Neural cell (in vitro differentiated cells): ENCODE measurements around the gene BCAP31. TPM values are rescaled to one million over a fixed set of nuclear protein-coding genes. Genes with fewer than 3 reads are reported as not detected.
A peak's percentile ranks its signal among the peaks of the same experiment; 100 is the strongest.

ENCODE experiments used
- H2AFZ ChIP-seq: fragments of 200-600, 300-800 bp; sonication (generic), shearing (Covaris generic); 2 replicates; pipeline ENCODE4 v1.6.0; 2014; ENCODE audit warnings: low read depth, mild to moderate bottlenecking, antibody characterized with exemption, low read length, moderate library complexity
- H3F3A ChIP-seq: fragments of 200-600 bp; shearing (Covaris generic); 2 replicates; pipeline ENCODE4 v1.6.1; 2016; ENCODE audit warnings: mild to moderate bottlenecking, moderate library complexity, mixed read lengths, antibody characterized with exemption, low read length; ENCODE audit not compliant: insufficient read depth, poor library complexity, severe bottlenecking
- H3K27ac ChIP-seq: fragments of 200-600, 300-800 bp; sonication (generic), shearing (Covaris generic); 2 replicates; pipeline ENCODE4 v1.5.1; 2014; ENCODE audit warnings: mild to moderate bottlenecking, low read length, moderate library complexity
- H3K27me3 ChIP-seq: fragments of 300-800, 200-600 bp; sonication (generic), shearing (Covaris generic); 2 replicates; pipeline ENCODE4 v1.6.0; 2014; ENCODE audit warnings: mild to moderate bottlenecking, low read depth, low read length, moderate library complexity; ENCODE audit not compliant: insufficient read depth
- H3K36me3 ChIP-seq: fragments of 300-800, 200-600 bp; sonication (generic), shearing (Covaris generic); 2 replicates; pipeline ENCODE4 v1.5.1; 2014; ENCODE audit warnings: mild to moderate bottlenecking, antibody characterized with exemption, low read length, moderate library complexity; ENCODE audit not compliant: insufficient read depth
- H3K4me2 ChIP-seq: fragments of 300-800, 200-600 bp; sonication (generic), shearing (Covaris generic); 2 replicates; pipeline ENCODE4 v1.6.0; 2014; ENCODE audit warnings: mild to moderate bottlenecking, low read length
- H3K4me3 ChIP-seq: fragments of 300-800, 200-600 bp; sonication (generic), shearing (Covaris generic); 2 replicates; pipeline ENCODE4 v1.5.1; 2014; ENCODE audit warnings: mild to moderate bottlenecking, low read length, moderate library complexity
- H3K79me2 ChIP-seq: fragments of 200-600 bp; shearing (Covaris generic); replicated peaks from 2 replicates; pipeline ENCODE4 v1.6.0; 2014; ENCODE audit warnings: mild to moderate bottlenecking, low read length, moderate library complexity; ENCODE audit not compliant: insufficient read depth
- H3K9ac ChIP-seq: fragments of 300-800, 200-600 bp; sonication (generic), shearing (Covaris generic); 2 replicates; pipeline ENCODE4 v1.6.1; 2016; ENCODE audit warnings: mild to moderate bottlenecking, low read length, mixed read lengths
- H3K9me2 ChIP-seq: fragments of 200-600 bp; shearing (Covaris generic); 2 replicates; pipeline ENCODE4 v1.6.1; 2016; ENCODE audit warnings: mild to moderate bottlenecking, low read length, mixed read lengths; ENCODE audit not compliant: insufficient read depth
- H3K9me3 ChIP-seq: fragments of 200-600, 300-800 bp; sonication (generic), shearing (Covaris generic); 2 replicates; pipeline ENCODE4 v1.6.1; 2016; ENCODE audit warnings: mild to moderate bottlenecking, mixed run types, low read length, moderate library complexity, mixed read lengths
- H4K20me1 ChIP-seq: fragments of 200-600 bp; shearing (Covaris generic); 2 replicates; pipeline ENCODE4 v1.6.1; 2016; ENCODE audit warnings: mild to moderate bottlenecking, mixed run types; ENCODE audit not compliant: insufficient read depth
- CTCF ChIP-seq: fragments of 450-650 bp; IDR thresholded peaks from 2 replicates; pipeline ENCODE4 v1.5.1; 2014; ENCODE audit warnings: antibody characterized with exemption, mild to moderate bottlenecking, moderate library complexity; ENCODE audit not compliant: poor library complexity, severe bottlenecking
- EP300 ChIP-seq: fragments of 450-650 bp; conservative IDR thresholded peaks from 2 replicates; pipeline ENCODE4 v1.6.1; 2014; ENCODE audit warnings: antibody characterized with exemption, mild to moderate bottlenecking, moderate library complexity; ENCODE audit not compliant: poor library complexity, severe bottlenecking
- EZH2 ChIP-seq: fragments of 200-600, 300-800 bp; shearing (Covaris generic), sonication (generic); IDR thresholded peaks from 2 replicates; pipeline ENCODE4 v1.6.1; 2014; ENCODE audit warnings: antibody characterized with exemption, low read length, borderline replicate concordance, mild to moderate bottlenecking; ENCODE audit not compliant: insufficient read depth, poor library complexity, severe bottlenecking
- MXI1 ChIP-seq: fragments of 450-650 bp; conservative IDR thresholded peaks from 2 replicates; pipeline ENCODE4 v1.6.1; 2014; ENCODE audit warnings: antibody characterized with exemption, mild to moderate bottlenecking; ENCODE audit not compliant: poor library complexity, severe bottlenecking
- POLR2AphosphoS5 ChIP-seq: IDR thresholded peaks from 2 replicates; pipeline ENCODE4 v1.6.1; 2012
- RAD21 ChIP-seq: fragments of 450-650 bp; conservative IDR thresholded peaks from 2 replicates; pipeline ENCODE4 v1.6.1; 2014; ENCODE audit warnings: antibody characterized with exemption, mild to moderate bottlenecking, moderate library complexity
- REST ChIP-seq: IDR thresholded peaks from 2 replicates; pipeline ENCODE4 v1.6.1; 2012; ENCODE audit warnings: borderline replicate concordance
- SMC3 ChIP-seq: fragments of 450-650 bp; conservative IDR thresholded peaks from 2 replicates; pipeline ENCODE4 v1.6.1; 2014; ENCODE audit warnings: antibody characterized with exemption, mild to moderate bottlenecking, moderate library complexity; ENCODE audit not compliant: poor library complexity
- TAF1 ChIP-seq: IDR thresholded peaks from 2 replicates; pipeline ENCODE4 v1.6.1; 2012; ENCODE audit warnings: low read depth
- polyA plus RNA-seq: library from polyadenylated mRNA; depleted of rRNA; stranded (reverse); fragments of >200 nt; gene quantifications from 2 replicates; pipeline ENCODE4 v1.2.3, GENCODE V29; 2014

BCAP31 gene
- polyA plus RNA-seq, 1 donor from 2014 or later = 182 TPM

- Histone ChIP-seq H3K9ac (peak overlapping the region; percentile 75), H3K36me3 (no peaks in the 10 kb centered on the region), H3F3A (no peaks in the 10 kb centered on the region), H3K27me3 (no peaks in the 10 kb centered on the region), H3K9me3 (no peaks in the 10 kb centered on the region), H3K4me3 (peak overlapping the region; percentile 78), H3K4me2 (peak overlapping the region; percentile 51), H3K27ac (peak overlapping the region; percentile 81), H4K20me1 (no peaks in the 10 kb centered on the region), H3K79me2 (peaks cover 16% of the 10 kb centered on the region), H2AFZ (no peak overlapping the region), H3K9me2 (no peaks in the 10 kb centered on the region)
- TF ChIP-seq TAF1 = no peak
- TF ChIP-seq RAD21 = no peak
- no peak for TF ChIP-seq REST
- no peak for TF ChIP-seq EP300
- TF ChIP-seq SMC3 = no peak
- TF ChIP-seq EZH2 = no peak
- TF ChIP-seq CTCF = no peak
- no peak for TF ChIP-seq POLR2AphosphoS5
- TF ChIP-seq MXI1 = no peak
Measured at GRCh38 chrX:153722704-153723350, 1.4 kb downstream of the BCAP31 start.

GRCh38 chrX:153719701-153720100 lies 4.5 kb downstream of the BCAP31 start:
- no peak overlapping the region for H3K4me3 ChIP-seq
- H3K36me3 ChIP-seq = no peaks in the 10 kb centered on the region
- no peak for TF ChIP-seq REST
- TF ChIP-seq RAD21 = no peak
- TF ChIP-seq TAF1 = no peak
- TF ChIP-seq SMC3 = no peak
- no peak for TF ChIP-seq POLR2AphosphoS5
- no peak for TF ChIP-seq EP300
- no peak for TF ChIP-seq EZH2
- TF ChIP-seq MXI1 = no peak
- no peak for TF ChIP-seq CTCF
- no peaks in the 10 kb centered on the region for H3K9me3 ChIP-seq
- H4K20me1 ChIP-seq = no peaks in the 10 kb centered on the region
- H3K79me2 ChIP-seq = peaks cover 16% of the 10 kb centered on the region
- H2AFZ ChIP-seq = no peak overlapping the region
- no peak overlapping the region for H3K4me2 ChIP-seq
- no peak overlapping the region for H3K27ac ChIP-seq
- H3K9me2 ChIP-seq = no peaks in the 10 kb centered on the region
- H3F3A ChIP-seq = no peaks in the 10 kb centered on the region
- no peak overlapping the region for H3K9ac ChIP-seq
- no peaks in the 10 kb centered on the region for H3K27me3 ChIP-seq
